Neural progenitor cell (in vitro differentiated cells): ENCODE measurements around the gene TNFSF10. TPM values are rescaled to one million over a fixed set of nuclear protein-coding genes. Genes with fewer than 3 reads are reported as not detected.

ENCODE experiments used
- DNase-seq: peaks from one replicate; pipeline ENCODE4 v3.0.0-alpha.2; 2016; ENCODE audit warnings: low spot score
- H2AFZ ChIP-seq: fragments of 200-600 bp; sonication (generic); replicated peaks from 2 replicates; pipeline ENCODE4 v1.6.1; 2016; ENCODE audit warnings: antibody characterized with exemption
- H3F3A ChIP-seq: fragments of 200-600 bp; sonication (generic); 2 replicates; pipeline ENCODE4 v1.6.1; 2016; ENCODE audit warnings: antibody characterized with exemption, low read depth
- H3K27ac ChIP-seq: fragments of 200-600 bp; sonication (generic); 2 replicates; pipeline ENCODE4 v1.5.1; 2016; ENCODE audit warnings: mild to moderate bottlenecking
- H3K27me3 ChIP-seq: fragments of 200-600 bp; sonication (generic); 2 replicates; pipeline ENCODE4 v1.6.1; 2016; ENCODE audit warnings: mild to moderate bottlenecking, moderate library complexity
- H3K36me3 ChIP-seq: fragments of 200-600 bp; sonication (generic); 2 replicates; pipeline ENCODE4 v1.5.1; 2016
- H3K4me1 ChIP-seq: fragments of 200-600 bp; sonication (generic); 2 replicates; pipeline ENCODE4 v1.6.1; 2016; ENCODE audit warnings: mixed run types
- H3K4me2 ChIP-seq: fragments of 200-600 bp; sonication (generic); 2 replicates; pipeline ENCODE4 v1.6.1; 2016
- H3K4me3 ChIP-seq: fragments of 200-600 bp; sonication (generic); 2 replicates; pipeline ENCODE4 v1.5.1; 2016
- H3K79me2 ChIP-seq: fragments of 200-600 bp; sonication (generic); 2 replicates; pipeline ENCODE4 v1.6.1; 2016; ENCODE audit warnings: low read depth
- H3K9ac ChIP-seq: fragments of 200-600 bp; sonication (generic); 2 replicates; pipeline ENCODE4 v1.6.1; 2016
- H3K9me3 ChIP-seq: fragments of 200-600 bp; sonication (generic); 2 replicates; pipeline ENCODE4 v1.5.1; 2016; ENCODE audit warnings: low read depth
- H4K20me1 ChIP-seq: fragments of 200-600 bp; sonication (generic); 2 replicates; pipeline ENCODE4 v1.6.1; 2016; ENCODE audit warnings: low read depth
- H3K27ac Mint-ChIP-seq: 3 replicates; pipeline ENCODE4 v1.8.0; 2021; ENCODE audit warnings: mixed read lengths
- H3K27me3 Mint-ChIP-seq: 2 replicates; pipeline ENCODE4 v1.8.0; 2022; ENCODE audit warnings: low read depth, mild to moderate bottlenecking, inconsistent platforms, moderate library complexity, mixed read lengths; ENCODE audit not compliant: insufficient read depth
- H3K36me3 Mint-ChIP-seq: 3 replicates; pipeline ENCODE4 v1.8.0; 2021; ENCODE audit warnings: mixed read lengths
- H3K4me1 Mint-ChIP-seq: 3 replicates; pipeline ENCODE4 v1.8.0; 2021; ENCODE audit warnings: mixed read lengths
- H3K4me3 Mint-ChIP-seq: 3 replicates; pipeline ENCODE4 v1.8.0; 2021; ENCODE audit warnings: mild to moderate bottlenecking, moderate library complexity, mixed read lengths
- H3K9me3 Mint-ChIP-seq: 3 replicates; pipeline ENCODE4 v1.8.0; 2020; ENCODE audit warnings: mixed read lengths
- CTCF ChIP-seq: fragments of 200-600 bp; sonication (generic); IDR thresholded peaks from 2 replicates; pipeline ENCODE4 v1.5.1; 2017; ENCODE audit warnings: antibody characterized with exemption, mild to moderate bottlenecking
- EZH2 ChIP-seq: fragments of 200-600 bp; sonication (generic); IDR thresholded peaks from 2 replicates; pipeline ENCODE4 v1.6.1; 2017; ENCODE audit warnings: antibody characterized with exemption, mild to moderate bottlenecking, moderate library complexity
- EZH2phosphoT487 ChIP-seq: fragments of 200-600 bp; sonication (generic); IDR thresholded peaks from 2 replicates; pipeline ENCODE4 v1.6.1; 2017; ENCODE audit warnings: antibody characterized with exemption
- total RNA-seq: library from RNA; depleted of rRNA; stranded (reverse); fragments of >200 nt; gene quantifications from 2 replicates; pipeline ENCODE4 v1.2.3, GENCODE V29; 2015; ENCODE audit warnings: low replicate concordance

Gene TNFSF10
- total RNA-seq, 1 donor from 2014 or later: not detected

GRCh38 chr3:172564499-172564898, 41.3 kb upstream of the TNFSF10 start:
- H3K4me2 ChIP-seq: no peak overlapping the region
- no peaks in the 10 kb centered on the region for H3K27me3 Mint-ChIP-seq

GRCh38 chr3:172562871-172563865, 39.9 kb upstream of the TNFSF10 start:
- H3K4me3 Mint-ChIP-seq: no peak overlapping the region
- no peak overlapping the region for H3K27ac Mint-ChIP-seq
- no peak for TF ChIP-seq EZH2phosphoT487
- no peak for TF ChIP-seq EZH2
- no peak for TF ChIP-seq CTCF
- no peaks in the 10 kb centered on the region for H3K27me3 ChIP-seq
- no peak overlapping the region for H3K4me2 ChIP-seq
- H2AFZ ChIP-seq: no peak overlapping the region
- H4K20me1 ChIP-seq: no peaks in the 10 kb centered on the region
- no peak overlapping the region for H3K9ac ChIP-seq
- no peaks in the 10 kb centered on the region for H3K36me3 Mint-ChIP-seq
- H3K27me3 Mint-ChIP-seq: no peaks in the 10 kb centered on the region
- H3K4me1 Mint-ChIP-seq: no peaks in the 10 kb centered on the region
- H3K4me3 ChIP-seq: no peak overlapping the region
- no peaks in the 10 kb centered on the region for H3K36me3 ChIP-seq
- H3K9me3 ChIP-seq: no peaks in the 10 kb centered on the region
- no peak for DNase-seq
- no peaks in the 10 kb centered on the region for H3K79me2 ChIP-seq
- H3K27ac ChIP-seq: no peak overlapping the region
- no peaks in the 10 kb centered on the region for H3F3A ChIP-seq
- peaks cover 8% of the 10 kb centered on the region for H3K9me3 Mint-ChIP-seq
- no peaks in the 10 kb centered on the region for H3K4me1 ChIP-seq

More at GRCh38 chr3:172564499-172564898, 41.3 kb upstream of the TNFSF10 start:
- Histone ChIP-seq H3K4me1 (no peaks in the 10 kb centered on the region), H3F3A (no peaks in the 10 kb centered on the region), H3K27ac (no peak overlapping the region), H4K20me1 (no peaks in the 10 kb centered on the region), H2AFZ (no peak overlapping the region), H3K79me2 (no peaks in the 10 kb centered on the region), H3K9ac (no peak overlapping the region), H3K36me3 (no peaks in the 10 kb centered on the region), H3K9me3 (no peaks in the 10 kb centered on the region), H3K27me3 (no peaks in the 10 kb centered on the region), H3K4me3 (no peak overlapping the region)
- peaks cover 12% of the 10 kb centered on the region for H3K9me3 Mint-ChIP-seq
- no peak for DNase-seq
- H3K4me1 Mint-ChIP-seq: no peaks in the 10 kb centered on the region
- no peaks in the 10 kb centered on the region for H3K36me3 Mint-ChIP-seq
- no peak overlapping the region for H3K4me3 Mint-ChIP-seq
- no peak for TF ChIP-seq CTCF
- no peak for TF ChIP-seq EZH2
- TF ChIP-seq EZH2phosphoT487: no peak
- H3K27ac Mint-ChIP-seq: no peak overlapping the region

- no peaks in the 10 kb centered on the region for H3K27me3 ChIP-seq
- H3K36me3 Mint-ChIP-seq: no peaks in the 10 kb centered on the region
- H3K4me3 ChIP-seq: no peak overlapping the region
- no peak overlapping the region for H3K9ac ChIP-seq
- no peak for TF ChIP-seq EZH2phosphoT487
- no peak for TF ChIP-seq EZH2
- no peak for TF ChIP-seq CTCF
- DNase-seq: no peak
- H3K4me3 Mint-ChIP-seq: no peak overlapping the region
- no peak overlapping the region for H3K27ac ChIP-seq
- H3K9me3 Mint-ChIP-seq: peaks cover 5% of the 10 kb centered on the region
- H3K4me1 Mint-ChIP-seq: no peaks in the 10 kb centered on the region
- no peaks in the 10 kb centered on the region for H3K79me2 ChIP-seq
- no peaks in the 10 kb centered on the region for H4K20me1 ChIP-seq
- no peaks in the 10 kb centered on the region for H3K4me1 ChIP-seq
- no peak overlapping the region for H3K27ac Mint-ChIP-seq
- no peaks in the 10 kb centered on the region for H3F3A ChIP-seq
- no peaks in the 10 kb centered on the region for H3K9me3 ChIP-seq
- H3K36me3 ChIP-seq: no peaks in the 10 kb centered on the region
- no peak overlapping the region for H3K4me2 ChIP-seq
- no peak overlapping the region for H2AFZ ChIP-seq
- H3K27me3 Mint-ChIP-seq: no peaks in the 10 kb centered on the region
These were observed 38.8 kb upstream of the TNFSF10 start for GRCh38 chr3:172561897-172562640.
